Activated CD8-positive, alpha-beta T cell treated with anti-CD3 and anti-CD28 coated beads for 36 hours (primary cell): Measurements from ENCODE around the gene PTPRJ. TPM values are rescaled to one million over a fixed set of nuclear protein-coding genes. Genes with fewer than 3 reads are reported as not detected.

Experiments
- ATAC-seq: fragments of 200-7000 bp; cut with Tn5 transposase; one replicate; pipeline ENCODE4 v1.10.0; 2021; ENCODE audit warnings: mild to moderate bottlenecking, moderate library complexity
- CTCF ChIA-PET: fragments of 350-600 bp; sonication (Branson Sonifier 250); formaldehyde crosslinking; loops from one replicate; lab custom pipeline; 2021; ENCODE audit warnings: antibody characterized with exemption; lab: Charles Lee
- POLR2A ChIA-PET: fragments of 350-600 bp; sonication (Branson Sonifier 250); formaldehyde crosslinking; loops from one replicate; lab custom pipeline; 2021; ENCODE audit warnings: antibody characterized with exemption; lab: Charles Lee
- DNase-seq: peaks from one replicate; pipeline ENCODE4 v3.0.0-alpha.2; 2020
- H3K27ac Mint-ChIP-seq: one replicate; pipeline ENCODE4 v1.8.0; 2021; ENCODE audit warnings: mild to moderate bottlenecking, mixed read lengths
- H3K27me3 Mint-ChIP-seq: one replicate; pipeline ENCODE4 v1.8.0; 2021; ENCODE audit warnings: mixed read lengths
- H3K36me3 Mint-ChIP-seq: one replicate; pipeline ENCODE4 v1.8.0; 2021; ENCODE audit warnings: low read depth, mixed read lengths
- H3K4me1 Mint-ChIP-seq: one replicate; pipeline ENCODE4 v1.8.0; 2021; ENCODE audit warnings: low read depth, mixed read lengths
- H3K4me3 Mint-ChIP-seq: one replicate; pipeline ENCODE4 v1.8.0; 2021; ENCODE audit warnings: mild to moderate bottlenecking, moderate library complexity, mixed read lengths
- H3K9me3 Mint-ChIP-seq: one replicate; pipeline ENCODE4 v1.8.0; 2021; ENCODE audit warnings: mixed read lengths
- CTCF ChIP-seq: fragments of 200-600 bp; IDR thresholded peaks from one replicate; pipeline ENCODE4 v1.8.0; 2022; ENCODE audit warnings: antibody characterized with exemption, mild to moderate bottlenecking
- intact Hi-C: fragments of 100-400 bp; cut with micrococcal nuclease; formaldehyde crosslinking; loops from one replicate; pipeline ENCODE4 v1.10.0; 2022
- total RNA-seq, 2 experiments: library from RNA; stranded (reverse); gene quantifications; one replicate each; pipeline ENCODE4 v1.2.3, GENCODE V29; 2021

The PTPRJ gene
- total RNA-seq, 2 experiments from 2014 or later = 21.5 to 23.4 TPM

- H3K4me1 Mint-ChIP-seq = peaks cover 37% of the 10 kb centered on the region
- DNase-seq (no peak), ATAC-seq (no peak)
- no peaks in the 10 kb centered on the region for H3K9me3 Mint-ChIP-seq
- no peak overlapping the region for H3K4me3 Mint-ChIP-seq
- H3K36me3 Mint-ChIP-seq = peaks cover 3% of the 10 kb centered on the region
- intact Hi-C loops = no loop called here
- ChIA-PET CTCF (interaction anchor here (1.2 kb wide), 1 partner anchor 42 kb away, joined by 3 read pairs; no protein-coding TSS in a partner anchor), POLR2A (interaction anchor here (0.7 kb wide), 1 partner anchor 725 kb away, joined by 3 read pairs; no protein-coding TSS in a partner anchor)
- H3K27ac Mint-ChIP-seq = no peak overlapping the region
- H3K27me3 Mint-ChIP-seq = no peaks in the 10 kb centered on the region
- no peak for TF ChIP-seq CTCF
Observed at GRCh38 chr11:48077251-48077650, 96.9 kb downstream of the PTPRJ start.

DNA sequence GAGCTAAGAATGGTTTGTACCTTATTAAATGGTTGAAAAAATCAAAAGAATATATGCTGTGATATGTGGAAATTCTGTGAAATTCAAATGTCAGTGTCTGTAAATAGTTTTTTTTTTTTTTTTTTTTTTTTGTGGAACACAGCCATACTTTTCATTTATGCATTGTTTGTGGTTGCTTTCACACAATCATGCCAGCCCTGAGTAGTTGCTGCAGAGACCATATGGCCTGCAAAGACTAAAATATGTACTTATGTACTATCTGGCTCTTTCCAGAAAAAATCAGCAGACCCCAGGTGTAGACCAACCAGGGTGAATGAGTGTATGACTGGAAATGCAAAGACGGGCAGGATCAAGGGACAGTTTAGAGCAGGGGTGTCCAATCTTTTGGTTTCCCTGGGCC, 98.3 kb downstream of the PTPRJ start:
- H3K27me3 Mint-ChIP-seq = no peaks in the 10 kb centered on the region
- no peaks in the 10 kb centered on the region for H3K9me3 Mint-ChIP-seq

GRCh38 chr11:48079596-48079995, 99.2 kb downstream of the PTPRJ start:
- no peak for DNase-seq
- Mint-ChIP-seq H3K27ac (no peak overlapping the region), H3K27me3 (no peaks in the 10 kb centered on the region), H3K36me3 (peaks cover 9% of the 10 kb centered on the region), H3K4me1 (peaks cover 38% of the 10 kb centered on the region), H3K4me3 (no peak overlapping the region), H3K9me3 (no peaks in the 10 kb centered on the region)
- ChIA-PET CTCF (no interaction called here), POLR2A (no interaction called here)
- no peak for TF ChIP-seq CTCF
- no peak for ATAC-seq
- intact Hi-C loops = no loop called here

More for the DNA sequence above, 98.3 kb downstream of the PTPRJ start:
- intact Hi-C loops = no loop called here
- POLR2A ChIA-PET = no interaction called here
- Mint-ChIP-seq H3K27ac (no peak overlapping the region), H3K4me1 (peaks cover 40% of the 10 kb centered on the region), H3K36me3 (peaks cover 4% of the 10 kb centered on the region), H3K4me3 (no peak overlapping the region)
- DNase-seq (no peak), ATAC-seq (no peak)
- CTCF ChIA-PET = no interaction called here
- TF ChIP-seq CTCF = no peak

GRCh38 chr11:48080301-48080861, 100.0 kb downstream of the PTPRJ start:
- no peak for TF ChIP-seq CTCF
- Mint-ChIP-seq H3K4me1 (peaks cover 35% of the 10 kb centered on the region), H3K27ac (no peak overlapping the region), H3K27me3 (no peaks in the 10 kb centered on the region), H3K9me3 (no peaks in the 10 kb centered on the region), H3K4me3 (no peak overlapping the region), H3K36me3 (peaks cover 9% of the 10 kb centered on the region)
- ChIA-PET POLR2A (interaction anchor here (0.6 to 0.9 kb wide), 2 partner anchors 24 to 74 kb away, joined by 4 read pairs; no protein-coding TSS in a partner anchor), CTCF (interaction anchor here (1.0 to 1.1 kb wide), 2 partner anchors 29 to 146 kb away, joined by 3 read pairs; no protein-coding TSS in a partner anchor)
- no peak for DNase-seq
- no peak for ATAC-seq
- intact Hi-C loops = no loop called here

DNA sequence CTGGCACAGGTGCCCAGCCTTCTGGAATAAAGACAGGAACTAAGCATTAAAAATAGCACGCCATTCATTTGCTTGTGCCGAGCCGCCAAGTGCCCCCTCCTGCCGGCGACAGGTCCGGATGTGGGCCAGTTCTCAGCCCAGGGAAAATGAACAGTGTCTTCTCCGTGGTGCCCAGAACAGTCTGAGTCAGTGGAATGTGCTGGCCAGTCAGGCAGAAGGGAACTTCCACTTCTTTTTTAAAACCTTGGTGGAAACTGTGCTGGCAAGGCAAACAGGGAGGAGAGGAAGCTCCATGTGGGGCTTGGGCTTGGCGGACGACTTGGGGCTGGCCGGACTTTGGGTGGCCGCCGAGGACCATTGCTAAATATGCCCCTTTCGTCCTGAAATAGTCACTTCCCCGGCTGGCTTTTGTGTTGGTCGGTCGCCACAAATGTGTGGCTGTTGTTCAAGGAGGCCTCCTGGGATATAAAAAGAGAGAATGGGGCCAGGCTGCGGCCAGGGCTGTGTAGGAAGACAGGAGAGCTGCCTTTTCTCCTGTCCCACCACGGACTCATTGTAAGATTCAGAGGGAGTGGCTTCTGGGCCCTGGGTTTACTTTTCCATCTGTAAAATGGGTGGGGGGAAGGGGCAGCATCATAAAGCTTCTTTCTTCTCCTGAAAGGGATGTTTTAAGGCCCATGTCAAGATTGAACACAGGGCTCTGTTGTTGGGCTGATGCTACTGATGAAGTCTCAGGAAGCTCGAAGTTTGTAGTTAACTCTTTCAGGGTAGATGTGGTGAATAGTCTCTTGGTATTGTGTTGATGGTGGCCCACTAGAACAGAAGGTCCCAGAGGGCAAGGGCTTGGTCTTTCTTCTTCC, 101.0 kb downstream of the PTPRJ start:
- Mint-ChIP-seq H3K27ac (no peak overlapping the region), H3K27me3 (no peaks in the 10 kb centered on the region), H3K4me3 (no peak overlapping the region), H3K4me1 (peaks cover 34% of the 10 kb centered on the region), H3K36me3 (peaks cover 9% of the 10 kb centered on the region), H3K9me3 (no peaks in the 10 kb centered on the region)
- intact Hi-C loops = no loop called here
- DNase-seq (peak; percentile 24), ATAC-seq (no peak)
- CTCF ChIA-PET = interaction anchor here (1.0 to 1.3 kb wide), 3 partner anchors 28 to 147 kb away, joined by 3 read pairs; no protein-coding TSS in a partner anchor
- TF ChIP-seq CTCF = no peak
- POLR2A ChIA-PET = interaction anchor here (1.3 kb wide), 1 partner anchor 25 kb away, joined by 4 read pairs; no protein-coding TSS in a partner anchor
